RWPE2 (cell line): ENCODE measurements around the gene CDC42BPB.

Experiments used
- ATAC-seq: fragments of 200-7000 bp; cut with Tn5 transposase; 3 replicates; pipeline ENCODE4 v1.9.1; 2021; ENCODE audit warnings: low read depth
- DNase-seq: peaks from one replicate; pipeline ENCODE4 v3.0.0-alpha.2; 2020; ENCODE audit warnings: low spot score
- H3K27ac ChIP-seq: fragments of 450-650 bp; 2 replicates; pipeline ENCODE4 v1.5.1; 2017; ENCODE audit warnings: mild to moderate bottlenecking; ENCODE audit not compliant: poor library complexity, severe bottlenecking
- H3K27me3 ChIP-seq: fragments of 250-450 bp; sonication (Bioruptor Pico); 2 replicates; pipeline ENCODE4 v1.5.1; 2021; ENCODE audit warnings: mild to moderate bottlenecking, moderate library complexity; ENCODE audit not compliant: insufficient read depth, poor library complexity, severe bottlenecking
- H3K36me3 ChIP-seq: fragments of 250-450 bp; sonication (Bioruptor Pico); 2 replicates; pipeline ENCODE4 v1.5.1; 2020; ENCODE audit warnings: low read depth, mild to moderate bottlenecking, moderate library complexity
- H3K4me1 ChIP-seq: fragments of 250-450 bp; sonication (Bioruptor Pico); 2 replicates; pipeline ENCODE4 v1.5.1; 2021; ENCODE audit warnings: mild to moderate bottlenecking, moderate library complexity; ENCODE audit not compliant: insufficient read depth, poor library complexity, severe bottlenecking
- H3K4me3 ChIP-seq: fragments of 250-450 bp; sonication (Bioruptor Pico); 2 replicates; pipeline ENCODE4 v1.5.1; 2021; ENCODE audit warnings: mild to moderate bottlenecking, moderate library complexity; ENCODE audit not compliant: severe bottlenecking
- H3K9me3 ChIP-seq: fragments of 250-450 bp; sonication (Bioruptor Pico); 2 replicates; pipeline ENCODE4 v1.5.1; 2021; ENCODE audit warnings: mild to moderate bottlenecking, moderate library complexity; ENCODE audit not compliant: severe bottlenecking
- CTCF ChIP-seq: fragments of 450-650 bp; IDR thresholded peaks from one replicate; pipeline ENCODE4 v1.5.1; 2017; ENCODE audit warnings: mild to moderate bottlenecking, moderate library complexity; ENCODE audit not compliant: poor library complexity, severe bottlenecking

Gene CDC42BPB

GRCh38 chr14:102924632-102925588, 132.4 kb downstream of the CDC42BPB start:
- H3K27ac ChIP-seq, result no peak overlapping the region
- H3K4me1 ChIP-seq, result peaks cover 14% of the 10 kb centered on the region
- TF ChIP-seq CTCF, result no peak
- no peak for ATAC-seq
- no peaks in the 10 kb centered on the region for H3K9me3 ChIP-seq
- H3K4me3 ChIP-seq, result no peak overlapping the region
- no peaks in the 10 kb centered on the region for H3K36me3 ChIP-seq
- no peak for DNase-seq
- H3K27me3 ChIP-seq, result peaks cover 51% of the 10 kb centered on the region

GRCh38 chr14:102923925-102924486, 133.3 kb downstream of the CDC42BPB start:
- ATAC-seq, result no peak
- peaks cover 42% of the 10 kb centered on the region for H3K27me3 ChIP-seq
- no peak for TF ChIP-seq CTCF
- no peak overlapping the region for H3K4me3 ChIP-seq
- DNase-seq, result no peak
- no peak overlapping the region for H3K27ac ChIP-seq
- peaks cover 14% of the 10 kb centered on the region for H3K4me1 ChIP-seq
- H3K9me3 ChIP-seq, result no peaks in the 10 kb centered on the region
- no peaks in the 10 kb centered on the region for H3K36me3 ChIP-seq

- Histone ChIP-seq H3K27me3 (peaks cover 36% of the 10 kb centered on the region), H3K4me1 (peaks cover 14% of the 10 kb centered on the region), H3K4me3 (no peak overlapping the region), H3K27ac (no peak overlapping the region), H3K9me3 (no peaks in the 10 kb centered on the region), H3K36me3 (no peaks in the 10 kb centered on the region)
- DNase-seq (no peak), ATAC-seq (peak; percentile 11; the same call in 1 of the 3 replicates)
- no peak for TF ChIP-seq CTCF
Measured at GRCh38 chr14:102923201-102923924, 134.0 kb downstream of the CDC42BPB start.

- Histone ChIP-seq H3K4me1 (peaks cover 8% of the 10 kb centered on the region), H3K36me3 (no peaks in the 10 kb centered on the region), H3K27ac (no peak within 1 kb of the TSS), H3K9me3 (no peaks in the 10 kb centered on the region), H3K4me3 (no peak within 1 kb of the TSS), H3K27me3 (peaks cover 36% of the 10 kb centered on the region)
- DNase-seq (no peak), ATAC-seq (0 out of 3 replicates have a peak, but pooled peaks have one; percentile 2)
- no peak for TF ChIP-seq CTCF
Measured at GRCh38 chr14:102922490-102923200, 134.7 kb downstream of the CDC42BPB start, which contains the start of gene AMN. Gene AMN, plus strand, starts transcription at chr14:102922663. Its CDS starts 26 bp downstream, at chr14:102922689.
